HG03342 (cell line): ENCODE data around the gene KHNYN.
A peak's percentile ranks its signal among the peaks of the same experiment; 100 is the strongest.
"Not testable (repeated sequence)": the region's sequence is repeated elsewhere in the genome, so short reads cannot be mapped to it uniquely, and the experiment has no call there.

Experiments used
- ATAC-seq: cut with Tn5 transposase; IDR thresholded peaks from one replicate; pipeline ENCODE4 v1.9.1; 2021; ENCODE audit warnings: mild to moderate bottlenecking, moderate library complexity; ENCODE audit not compliant: unreplicated experiment

The KHNYN gene

DNA sequence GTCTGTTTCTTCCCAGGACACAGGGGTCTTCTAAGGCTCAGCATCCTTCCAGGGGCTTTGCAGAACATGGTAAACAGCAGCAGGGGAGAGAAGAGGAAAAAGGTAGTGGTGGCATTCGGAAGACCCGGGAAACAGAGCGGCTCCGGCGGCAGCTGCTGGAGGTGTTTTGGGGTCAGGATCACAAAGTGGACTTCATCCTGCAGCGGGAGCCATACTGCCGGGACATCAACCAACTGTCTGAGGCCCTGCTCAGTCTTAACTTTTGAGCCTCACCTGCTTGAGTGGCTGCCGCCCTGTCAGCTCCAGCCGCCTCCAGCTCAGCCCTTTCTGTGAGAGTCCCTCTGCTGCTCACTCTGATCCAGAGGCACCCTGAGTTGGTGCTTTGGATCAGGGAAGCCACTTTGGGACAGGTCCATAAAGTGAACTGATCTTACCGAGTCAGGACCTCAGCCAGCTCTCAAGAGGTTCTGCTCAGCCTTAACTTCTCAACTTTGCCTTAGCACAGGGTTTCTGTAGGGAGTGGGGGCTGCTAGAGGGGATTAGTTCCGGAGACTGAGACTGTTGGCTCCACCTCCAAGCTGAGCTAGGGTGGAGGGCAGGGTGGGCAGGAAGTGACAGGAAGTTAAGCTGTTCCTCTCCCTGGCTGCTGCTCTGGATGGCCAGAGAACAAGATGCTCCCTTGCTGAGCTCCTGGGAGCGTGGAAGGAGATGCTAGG lies 7.4 kb downstream of the KHNYN start:
- ATAC-seq: no peak

DNA sequence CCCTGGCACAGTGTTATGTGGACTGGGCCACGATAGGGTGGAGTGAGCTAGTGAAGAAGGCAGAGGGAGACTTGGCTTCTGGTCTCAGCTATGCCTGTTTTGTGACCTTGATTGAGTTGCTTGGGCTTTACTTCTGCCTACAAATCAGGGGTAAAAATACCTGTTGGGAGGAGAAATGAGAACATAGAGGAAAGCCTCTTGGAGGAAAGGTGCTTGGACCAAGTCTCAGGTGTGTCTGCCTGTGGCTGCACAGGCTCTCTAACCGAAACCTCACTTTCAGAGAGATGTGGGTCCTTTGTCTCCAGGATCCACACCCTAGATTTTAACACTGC lies 7.9 kb downstream of the KHNYN start:
- no peak for ATAC-seq

DNA sequence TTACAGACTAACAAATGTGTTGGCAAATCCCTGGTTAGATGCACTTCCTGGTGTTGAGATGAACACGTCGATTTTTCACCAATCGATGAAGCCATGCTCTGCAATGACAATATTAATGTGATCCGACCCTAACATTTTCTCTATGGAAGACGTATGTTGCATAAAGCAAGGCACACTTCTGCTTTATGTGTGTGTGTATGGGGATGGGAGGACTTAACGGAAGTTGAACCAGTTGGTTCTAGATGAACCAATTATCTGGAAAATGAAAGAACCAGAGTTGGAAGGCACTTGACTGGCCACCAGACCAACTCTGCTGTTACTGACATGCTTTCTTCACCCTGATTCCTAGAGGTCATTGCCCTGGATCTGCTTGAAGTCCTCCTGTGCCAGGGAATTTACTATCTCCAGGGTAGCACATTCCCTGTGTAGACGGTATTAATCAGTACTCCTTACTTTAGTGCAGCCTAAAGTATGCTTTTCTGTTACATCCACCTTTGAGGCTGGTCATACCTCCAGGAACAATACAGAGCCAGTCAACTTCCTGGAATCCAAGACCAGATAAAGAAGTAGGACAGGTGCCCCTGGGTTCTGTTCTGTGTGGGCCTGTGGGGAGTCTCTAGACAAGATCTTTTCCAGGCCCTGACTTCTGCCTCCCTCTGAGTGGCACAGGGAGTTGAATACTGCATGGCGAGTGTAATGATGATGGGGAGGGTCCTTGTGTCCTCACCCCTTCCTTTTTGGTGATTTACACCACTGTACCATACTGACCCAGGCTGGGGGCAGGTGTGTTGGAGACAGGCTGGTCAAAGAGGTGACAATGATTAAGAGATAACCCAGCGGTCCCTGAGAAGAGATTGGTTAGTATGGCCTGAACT lies 8.7 kb downstream of the KHNYN start:
- no peak for ATAC-seq

DNA sequence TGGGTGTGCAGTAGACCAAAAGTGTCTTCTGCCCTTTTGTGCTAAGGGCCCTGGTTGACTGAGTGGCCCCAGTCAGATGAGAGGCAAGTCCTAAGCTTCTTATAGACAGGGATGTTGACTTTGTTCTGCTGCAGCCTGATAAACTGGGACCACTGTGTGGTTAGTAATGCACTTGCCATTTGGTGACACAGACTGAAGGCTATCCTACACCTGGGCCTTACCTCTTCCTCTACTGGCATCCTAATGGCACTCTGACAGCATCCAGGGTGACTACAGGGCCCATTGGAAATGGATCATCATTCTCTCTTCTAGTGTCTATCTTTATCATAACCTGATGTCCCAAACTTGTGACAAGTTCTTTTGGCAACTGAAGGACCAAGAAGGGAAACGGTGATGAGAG lies 9.5 kb downstream of the KHNYN start:
- no peak for ATAC-seq

DNA sequence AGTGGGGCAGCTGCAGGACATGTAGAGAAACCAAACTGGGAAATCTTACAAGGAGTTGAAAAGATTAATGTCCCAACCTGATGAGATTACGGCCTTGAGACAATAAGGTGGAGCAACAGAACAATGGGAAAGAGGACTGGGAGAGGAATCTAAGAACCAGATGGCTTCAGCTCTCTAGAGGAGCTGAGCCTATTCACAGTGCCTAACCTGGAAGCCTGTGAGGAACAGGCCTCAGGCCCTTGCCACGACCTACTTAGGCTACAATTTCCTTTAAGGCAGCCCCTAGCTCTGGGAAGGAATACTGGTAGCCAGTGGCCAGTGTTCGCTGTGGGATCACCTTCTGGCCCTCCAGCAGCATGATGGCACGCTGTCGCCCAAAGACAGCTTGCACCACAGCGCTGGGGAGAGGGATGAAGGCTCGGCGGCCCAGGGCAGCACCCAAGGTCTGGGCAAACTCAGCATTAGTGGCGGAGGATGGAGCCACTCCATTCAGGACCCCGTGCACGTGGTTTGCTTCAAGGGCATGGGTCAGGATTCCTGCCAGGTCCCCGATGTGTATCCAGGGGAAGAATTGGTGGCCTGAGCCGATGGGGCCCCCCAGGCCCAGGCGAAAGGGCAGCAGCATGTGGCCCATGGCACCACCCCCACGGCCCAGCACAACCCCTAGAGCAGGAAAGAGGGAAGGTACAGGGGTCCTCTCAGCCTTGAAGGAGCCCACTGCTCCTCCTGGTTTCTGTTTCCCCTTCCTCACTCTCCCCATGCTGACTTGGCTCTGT lies 10.3 kb downstream of the KHNYN start:
- no peak for ATAC-seq

DNA sequence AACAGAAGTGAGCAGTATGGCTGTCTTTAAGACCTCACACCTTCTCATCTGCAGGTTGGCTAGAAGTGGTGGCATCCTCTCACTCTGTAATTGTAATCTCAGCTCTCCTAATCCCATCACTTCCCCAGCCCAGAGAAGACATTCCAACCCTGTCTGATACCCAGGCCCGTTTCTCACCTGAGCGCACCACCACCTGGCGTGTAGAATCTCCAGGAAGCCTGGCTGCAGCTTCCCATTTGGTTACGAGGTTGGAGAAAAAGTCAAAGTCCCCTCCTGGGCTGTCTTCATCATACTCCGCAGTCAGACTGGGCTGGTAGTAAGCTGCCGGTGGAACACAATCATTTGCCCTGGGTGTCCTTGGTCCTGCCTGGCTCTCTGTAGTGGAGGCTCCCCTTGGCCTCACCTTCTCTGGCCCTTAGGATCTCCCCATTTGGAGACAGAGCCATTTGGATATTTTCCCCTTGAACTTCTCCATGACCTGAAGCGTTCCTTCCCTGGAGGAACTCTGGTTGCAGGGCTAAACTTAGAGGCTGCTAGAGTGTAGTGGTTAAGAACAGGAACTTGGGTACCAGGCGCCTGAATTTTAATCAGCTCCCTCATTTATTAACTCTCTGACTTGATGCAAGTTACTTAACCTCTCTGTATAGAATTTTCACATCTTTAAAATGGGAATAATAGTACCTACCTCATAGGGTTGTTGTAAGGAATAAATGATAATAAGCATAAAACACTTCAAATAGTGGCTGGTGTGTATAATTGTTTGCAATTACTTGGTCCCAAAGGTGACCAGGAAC lies 11.0 kb downstream of the KHNYN start:
- no peak for ATAC-seq

DNA sequence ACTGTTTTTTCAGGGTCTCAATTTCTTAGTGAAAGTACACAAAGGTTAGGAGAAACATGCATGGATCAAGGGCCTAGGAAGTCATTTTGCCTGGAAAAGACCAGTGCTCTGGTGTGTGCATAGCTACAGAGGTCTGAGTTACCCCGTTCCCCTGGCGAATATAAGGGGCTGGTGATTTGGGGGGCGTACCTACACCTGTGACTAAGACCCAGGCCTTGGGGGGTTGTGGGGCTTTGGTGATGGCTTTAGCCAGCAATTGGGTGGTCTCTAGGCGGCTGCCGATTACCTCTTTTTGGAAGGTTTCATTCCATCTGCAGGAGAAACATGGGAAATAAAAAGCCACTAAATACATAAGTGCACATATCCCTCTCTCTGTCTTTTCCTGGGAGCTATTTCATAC lies 11.7 kb downstream of the KHNYN start:
- no peak for ATAC-seq

DNA sequence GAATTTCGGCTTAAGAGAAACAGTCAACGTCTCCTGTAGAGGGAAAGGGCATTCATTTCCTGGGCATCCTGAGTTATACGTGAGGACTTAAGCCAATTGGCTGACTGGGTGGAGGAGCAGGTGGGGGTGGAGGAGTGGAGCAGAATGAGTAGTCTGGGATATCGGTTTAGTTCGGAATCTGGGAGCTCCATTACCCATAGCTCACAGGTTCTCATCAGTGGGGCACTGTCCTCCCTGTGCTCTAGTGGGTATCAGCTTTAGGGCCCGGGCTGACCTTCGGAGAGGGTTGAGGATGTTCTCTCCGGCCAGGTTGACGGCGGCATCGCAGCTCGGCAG lies 12.1 kb downstream of the KHNYN start:
- no peak for ATAC-seq

DNA sequence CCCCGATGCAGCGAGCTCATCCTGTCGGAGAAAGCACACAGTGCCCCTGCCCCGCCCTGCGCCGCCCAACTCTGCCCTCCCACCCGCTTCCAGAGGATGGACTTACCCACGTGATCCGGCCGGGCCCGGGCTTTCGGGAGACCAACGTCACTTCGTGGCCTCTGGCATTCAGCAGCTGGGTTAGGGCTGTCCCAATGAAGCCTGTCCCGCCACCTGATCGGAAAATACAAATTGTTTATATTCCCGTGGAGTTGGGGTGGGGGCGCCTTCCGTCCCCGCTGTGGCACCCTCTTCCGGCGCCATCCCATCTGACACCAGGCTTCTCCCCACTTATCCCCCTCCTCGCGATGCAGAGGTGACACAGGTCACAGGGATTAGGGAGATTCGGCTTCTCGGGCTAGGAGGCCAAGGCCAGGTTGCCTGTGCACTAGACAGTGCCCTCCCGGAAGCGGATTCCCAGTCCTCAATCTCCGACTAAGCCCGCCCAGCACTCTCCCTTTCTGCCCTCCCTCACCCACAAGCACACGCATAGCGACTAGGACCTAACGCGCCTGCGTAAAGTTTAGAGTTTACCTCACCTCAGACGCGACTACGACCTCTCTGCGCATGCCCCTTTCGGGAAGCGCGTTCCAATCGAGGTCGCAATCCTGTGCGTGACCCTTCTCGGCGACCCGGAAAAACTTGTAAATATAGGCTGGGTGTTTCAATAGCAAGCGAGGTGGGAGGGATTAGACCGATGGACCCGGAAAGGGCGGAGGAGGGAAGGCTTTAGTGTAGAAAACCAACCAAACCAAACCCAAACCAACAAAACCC lies 12.7 kb downstream of the KHNYN start, which contains the start of gene SDR39U1:
Gene SDR39U1 (minus strand): TSS at position 537 of the 813 bp plus-strand sequence. CDS start 7 bp downstream, at position 530.
- peak; percentile 90 for ATAC-seq

DNA sequence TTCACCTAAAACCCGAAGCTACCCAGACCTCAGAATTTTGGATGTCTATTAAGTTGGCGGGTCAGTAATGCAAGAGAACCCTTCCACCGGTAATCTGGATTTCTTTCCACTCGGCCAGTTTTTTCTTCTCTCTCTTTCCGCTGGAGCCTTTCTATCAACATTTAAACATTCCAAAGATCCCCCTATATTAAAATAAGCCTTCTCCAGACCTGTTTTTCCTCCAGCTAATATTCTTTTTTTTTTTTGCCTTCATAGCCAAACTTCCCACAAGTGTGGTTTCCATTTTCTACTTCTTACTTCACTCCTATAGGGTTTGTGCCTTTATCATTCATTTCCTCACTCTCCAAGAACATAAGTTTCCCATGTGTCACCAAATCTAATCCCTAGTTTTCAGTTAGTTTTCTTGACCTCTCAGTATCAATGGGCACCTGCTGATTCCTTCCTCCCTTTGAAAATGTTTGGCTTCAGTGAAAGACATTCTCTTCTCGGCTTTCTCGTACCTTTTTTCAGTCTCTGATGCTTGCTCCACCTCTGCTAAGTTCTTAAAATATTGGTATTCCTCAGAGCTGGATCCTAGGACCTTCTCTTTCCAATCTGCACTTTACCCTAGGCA lies 13.4 kb downstream of the KHNYN start:
- no peak for ATAC-seq

DNA sequence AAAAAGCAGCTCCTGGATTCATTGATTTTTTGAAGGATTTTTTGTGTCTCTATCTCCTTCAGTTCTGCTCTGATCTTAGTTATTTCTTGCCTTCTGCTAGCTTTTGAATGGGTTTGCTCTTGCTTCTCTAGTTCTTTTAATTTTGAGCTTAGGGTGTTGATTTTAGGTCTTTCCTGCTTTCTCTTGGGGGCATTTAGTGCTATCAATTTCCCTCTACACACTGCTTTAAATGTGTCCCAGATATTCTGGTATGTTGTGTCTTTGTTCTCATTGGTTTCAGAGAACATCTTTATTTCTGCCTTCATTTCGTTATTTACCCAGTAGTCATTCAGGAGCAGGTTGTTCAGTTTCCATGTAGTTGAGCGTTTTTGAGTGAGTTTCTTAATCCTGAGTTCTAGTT lies 21.1 kb downstream of the KHNYN start:
- not testable (repeated sequence) for ATAC-seq

DNA sequence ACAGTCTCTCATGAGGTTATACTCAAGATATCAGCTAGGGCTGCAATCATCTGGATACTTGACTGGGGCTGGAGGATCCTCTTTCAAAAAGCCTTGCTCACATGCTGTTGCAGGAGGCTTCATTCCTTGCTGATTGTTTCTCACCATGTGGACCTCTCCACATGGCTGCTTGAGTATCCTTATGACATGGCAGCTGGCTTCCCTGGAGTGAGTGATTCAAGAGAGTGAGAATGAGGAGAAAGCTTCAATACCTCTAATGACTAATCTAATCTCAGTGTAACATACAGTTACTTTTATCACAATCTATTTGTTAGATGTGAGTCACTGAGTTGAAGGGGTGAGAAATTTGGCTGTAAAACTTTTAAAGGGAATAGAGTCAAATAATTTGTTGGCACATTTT lies 27.2 kb downstream of the KHNYN start:
- no peak for ATAC-seq

DNA sequence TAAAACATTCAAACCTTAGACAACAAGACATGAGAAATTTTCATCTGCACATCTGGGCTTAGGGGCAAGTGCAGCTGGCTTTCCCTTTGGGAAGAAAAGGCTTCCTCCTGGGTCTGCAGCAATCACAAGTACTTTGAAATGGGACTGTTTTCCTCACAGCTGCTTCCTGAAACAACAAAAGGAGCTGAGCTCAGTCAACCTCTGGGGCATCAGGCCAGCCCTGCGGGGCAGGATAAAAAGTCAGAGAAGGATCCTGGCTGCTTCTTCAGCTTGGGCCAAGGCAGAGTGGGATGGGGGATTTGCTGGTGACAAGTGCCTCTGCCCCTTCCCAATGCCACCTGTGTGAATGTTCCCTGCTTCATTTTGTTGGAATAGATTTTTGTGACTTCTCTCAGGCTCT lies 29.0 kb downstream of the KHNYN start:
- ATAC-seq: no peak

DNA sequence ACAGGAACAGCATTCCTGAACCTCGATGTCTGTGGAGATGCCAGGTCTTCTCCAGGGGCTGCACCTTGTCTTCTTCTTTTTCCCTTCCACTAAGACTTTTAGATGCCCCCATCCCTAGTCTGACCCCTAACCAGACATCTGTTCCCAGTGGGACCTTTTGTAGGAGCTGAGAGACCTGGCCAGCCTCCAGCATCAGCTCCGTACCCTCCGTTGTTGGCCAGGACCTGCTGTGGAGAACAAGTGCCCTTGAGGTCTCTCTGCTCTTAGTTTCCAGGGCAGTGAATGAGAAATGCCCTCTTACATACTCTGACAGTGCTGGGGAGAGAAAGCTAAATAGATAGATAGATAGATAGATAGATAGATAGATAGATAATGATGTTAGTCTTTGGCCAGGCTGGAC lies 29.6 kb downstream of the KHNYN start:
- no peak for ATAC-seq

DNA sequence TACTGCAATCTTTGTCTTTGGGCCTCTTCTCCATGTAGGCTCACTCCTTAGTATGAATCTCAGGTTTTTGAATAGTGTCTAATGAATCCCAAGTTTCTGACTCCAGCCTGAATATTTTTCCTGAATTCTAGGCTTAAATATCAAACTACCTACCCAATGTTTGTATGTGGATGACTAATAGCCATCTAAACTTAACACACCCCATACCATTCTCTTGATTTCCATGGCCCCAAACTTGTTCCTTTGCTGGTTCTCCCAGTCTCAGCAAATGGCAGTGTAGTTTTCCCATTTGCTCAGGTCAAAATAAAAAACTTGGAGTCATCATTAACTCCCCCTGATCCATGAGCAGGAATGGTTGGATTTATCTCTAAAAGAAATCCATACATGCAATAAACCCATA lies 31.6 kb downstream of the KHNYN start:
- ATAC-seq: no peak

DNA sequence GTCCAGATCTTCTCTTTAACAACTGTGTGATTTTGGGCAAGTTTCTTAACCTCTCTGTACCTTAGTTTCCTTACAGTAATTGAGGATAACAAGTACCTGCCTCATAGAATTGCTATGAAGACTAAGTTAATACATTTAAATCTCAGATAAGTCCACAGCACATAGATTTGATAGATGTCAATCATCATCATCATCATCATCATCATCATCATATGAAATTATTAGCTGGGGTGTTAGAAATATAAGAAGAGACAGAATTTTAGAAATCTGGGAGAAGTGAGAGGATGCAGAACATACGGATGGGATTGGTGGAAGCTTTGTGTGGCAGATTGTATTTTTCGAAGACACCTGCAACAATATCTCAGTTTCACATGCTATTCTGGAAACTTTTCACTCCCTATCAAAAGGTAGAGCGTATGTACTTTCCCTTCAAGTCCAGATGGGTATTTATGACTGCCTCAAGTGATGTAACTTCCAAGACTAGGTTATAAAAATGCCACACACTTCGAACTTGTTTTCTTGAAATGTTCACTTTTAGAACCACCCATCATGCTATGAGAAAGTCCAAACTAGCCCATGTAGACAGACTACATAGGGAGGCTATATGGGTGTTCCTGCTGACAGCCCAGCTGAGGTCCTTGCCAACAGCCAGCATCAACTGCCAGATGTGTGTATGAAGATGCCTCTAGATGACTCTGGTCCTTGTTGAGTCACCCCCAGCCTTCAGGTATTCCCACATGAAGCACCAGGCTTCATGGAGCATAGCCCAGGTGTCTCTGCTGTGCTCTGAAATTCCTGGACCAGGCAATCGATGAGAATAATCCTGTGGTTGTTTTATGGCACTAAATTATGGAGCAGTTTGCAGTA lies 33.5 kb downstream of the KHNYN start:
- no peak for ATAC-seq

DNA sequence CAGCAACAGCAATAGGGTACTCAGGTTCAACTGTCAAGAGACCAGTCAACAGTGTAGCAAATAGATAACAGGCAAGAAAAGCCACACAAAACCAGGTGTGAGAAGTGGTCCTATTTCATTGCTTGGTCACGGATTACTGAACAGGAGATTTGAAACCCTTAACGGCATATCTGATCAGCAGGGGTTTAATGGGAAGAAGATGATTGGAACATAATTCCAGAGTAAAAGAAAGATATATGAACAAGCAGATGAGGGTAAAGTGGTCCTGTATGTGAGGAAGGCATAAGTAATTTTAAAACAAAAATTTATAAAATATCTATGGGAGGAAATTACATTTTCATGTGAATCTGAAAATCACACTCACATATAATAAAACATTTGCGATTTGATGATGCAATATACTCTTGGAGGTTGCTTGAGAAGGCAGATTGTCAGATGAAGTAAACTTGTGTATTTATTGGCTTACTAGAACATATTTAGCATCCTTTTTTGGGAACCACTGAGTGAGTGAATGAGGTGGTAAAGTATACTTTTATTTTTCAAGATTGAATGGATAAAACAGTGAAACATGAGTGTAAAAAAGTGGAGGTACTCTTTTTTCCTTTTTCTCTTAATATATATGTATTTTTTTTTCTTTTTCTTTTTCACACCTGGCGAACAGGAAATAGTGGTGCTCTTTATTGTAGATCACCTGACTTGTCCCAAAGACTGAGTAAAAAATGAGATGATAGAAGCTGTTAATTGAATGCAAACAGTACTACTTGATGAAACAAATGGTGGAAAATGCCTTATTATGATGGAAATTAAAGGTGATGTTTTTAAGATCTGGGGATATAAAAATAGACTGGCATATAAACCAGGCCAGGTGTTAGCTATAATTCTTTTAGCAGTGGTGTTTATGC lies 34.4 kb downstream of the KHNYN start:
- ATAC-seq: no peak

DNA sequence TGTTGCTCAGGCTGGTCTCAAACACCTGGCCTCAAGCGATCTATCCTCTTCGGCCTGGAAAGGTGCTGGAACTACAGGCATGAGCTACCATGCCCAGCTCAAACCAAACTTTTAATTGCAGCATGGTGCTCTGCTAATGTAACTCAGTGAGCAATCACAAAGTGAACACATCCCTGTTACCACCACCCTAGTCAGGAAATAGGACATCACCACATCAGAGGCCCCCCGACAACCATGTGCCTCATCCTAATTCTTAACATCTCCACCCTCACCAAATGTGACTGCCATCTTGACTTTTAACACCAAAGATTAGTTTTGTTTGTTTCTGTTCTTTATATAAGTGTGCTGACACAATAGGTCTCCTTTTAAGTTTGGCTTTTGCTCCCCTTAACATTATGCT lies 35.6 kb downstream of the KHNYN start:
- ATAC-seq: no peak
